Measurements from ENCODE around the gene BRAF.
"Not testable (repeated sequence)": the region's sequence is repeated elsewhere in the genome, so short reads cannot be mapped to it uniquely, and the experiment has no call there.

The BRAF gene

DNA sequence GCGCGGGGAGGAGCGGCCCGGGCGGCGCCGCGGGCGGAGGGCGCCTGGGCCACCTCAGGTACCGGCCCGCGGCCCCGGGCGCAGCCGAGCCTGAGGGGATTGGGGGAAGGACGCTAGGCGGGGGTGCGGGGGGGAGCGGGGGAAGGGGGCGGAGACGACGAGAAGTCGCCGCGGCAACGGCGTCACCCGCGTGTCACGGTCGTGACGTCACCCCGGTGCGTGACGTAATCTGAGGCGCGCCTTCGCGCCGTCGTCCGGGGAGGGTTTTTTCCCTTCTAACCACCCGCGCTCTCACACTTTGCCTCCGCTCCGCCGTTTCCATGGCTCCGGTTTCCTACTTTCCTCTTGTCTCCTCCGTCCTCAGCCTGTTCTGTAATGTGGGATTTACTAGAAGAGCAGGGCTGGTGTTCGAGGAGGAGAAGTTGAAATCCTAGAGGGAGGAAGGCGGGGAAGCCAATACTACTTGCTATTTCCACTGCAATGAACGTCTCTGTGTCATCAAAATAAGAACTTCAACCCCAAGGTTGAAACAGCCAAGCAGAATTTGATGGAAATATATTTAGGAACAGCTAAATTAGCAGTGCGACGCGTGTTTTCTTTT, at the start of gene BRAF:
BRAF (minus strand) TSS at position 109 of the 601 bp plus-strand sequence. CDS start 226 bp downstream, outside the sequence.
- TF ChIP-seq, protein P1, sequence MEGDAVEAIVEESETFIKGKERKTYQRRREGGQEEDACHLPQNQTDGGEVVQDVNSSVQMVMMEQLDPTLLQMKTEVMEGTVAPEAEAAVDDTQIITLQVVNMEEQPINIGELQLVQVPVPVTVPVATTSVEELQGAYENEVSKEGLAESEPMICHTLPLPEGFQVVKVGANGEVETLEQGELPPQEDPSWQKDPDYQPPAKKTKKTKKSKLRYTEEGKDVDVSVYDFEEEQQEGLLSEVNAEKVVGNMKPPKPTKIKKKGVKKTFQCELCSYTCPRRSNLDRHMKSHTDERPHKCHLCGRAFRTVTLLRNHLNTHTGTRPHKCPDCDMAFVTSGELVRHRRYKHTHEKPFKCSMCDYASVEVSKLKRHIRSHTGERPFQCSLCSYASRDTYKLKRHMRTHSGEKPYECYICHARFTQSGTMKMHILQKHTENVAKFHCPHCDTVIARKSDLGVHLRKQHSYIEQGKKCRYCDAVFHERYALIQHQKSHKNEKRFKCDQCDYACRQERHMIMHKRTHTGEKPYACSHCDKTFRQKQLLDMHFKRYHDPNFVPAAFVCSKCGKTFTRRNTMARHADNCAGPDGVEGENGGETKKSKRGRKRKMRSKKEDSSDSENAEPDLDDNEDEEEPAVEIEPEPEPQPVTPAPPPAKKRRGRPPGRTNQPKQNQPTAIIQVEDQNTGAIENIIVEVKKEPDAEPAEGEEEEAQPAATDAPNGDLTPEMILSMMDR (IDR thresholded peaks at IDR 0.05; ENCODE audit: borderline replicate concordance, insufficient read depth, low read depth, low read length), result no peak
- peak within 1 kb of the TSS; percentile 88 for H3K4me3 ChIP-seq (ENCODE audit: low read depth, low read length)

DNA sequence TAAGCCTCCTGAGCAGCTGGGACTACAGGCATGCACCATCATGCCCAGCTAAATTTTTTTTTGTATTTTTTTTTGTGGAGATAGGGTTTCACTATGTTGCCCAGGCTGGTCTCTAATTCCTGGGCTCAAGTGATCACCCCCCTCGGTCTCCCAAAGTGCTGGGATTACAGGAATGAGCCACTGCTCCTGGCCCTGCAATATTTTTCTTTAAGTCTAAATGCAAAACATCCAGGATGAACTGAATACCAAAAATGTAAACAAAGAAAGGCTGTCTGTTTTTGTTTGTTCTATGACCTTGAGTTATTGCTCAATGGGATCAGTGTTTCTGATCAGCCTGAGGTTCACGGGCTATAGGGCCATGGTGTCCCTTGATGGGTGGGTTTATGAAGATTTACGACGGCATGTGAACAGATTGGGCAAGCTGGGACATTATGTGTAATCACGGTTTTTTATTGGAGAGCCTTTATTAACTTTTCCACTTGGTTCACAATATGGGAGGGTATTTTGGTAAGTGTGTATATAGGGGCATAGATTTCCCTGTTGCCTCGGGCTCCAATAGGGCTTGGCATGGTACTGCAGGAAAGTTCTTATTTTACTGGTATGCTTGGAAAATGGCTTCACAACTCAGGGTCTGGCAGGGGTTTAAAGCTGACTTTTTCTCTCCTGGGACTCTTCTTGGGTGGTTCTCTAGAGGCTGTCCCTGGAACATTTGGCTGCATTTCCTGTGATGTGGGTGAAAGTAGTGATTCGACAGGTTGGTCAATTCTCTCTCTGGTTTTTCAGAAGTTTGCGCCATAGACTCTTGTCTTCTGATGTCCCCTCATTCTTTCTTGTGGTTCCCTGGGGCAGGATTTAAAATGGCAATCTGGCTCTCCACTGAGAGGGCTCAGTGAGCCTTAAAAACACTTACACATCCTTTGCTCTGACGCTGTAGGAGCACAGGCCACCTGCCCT, 48.4 kb upstream of the BRAF start:
- TF ChIP-seq, protein P1 (IDR thresholded peaks at IDR 0.05; ENCODE audit: borderline replicate concordance, insufficient read depth, low read depth, low read length), result no peak
- H3K4me3 ChIP-seq (ENCODE audit: low read depth, low read length), result no peak overlapping the region

DNA sequence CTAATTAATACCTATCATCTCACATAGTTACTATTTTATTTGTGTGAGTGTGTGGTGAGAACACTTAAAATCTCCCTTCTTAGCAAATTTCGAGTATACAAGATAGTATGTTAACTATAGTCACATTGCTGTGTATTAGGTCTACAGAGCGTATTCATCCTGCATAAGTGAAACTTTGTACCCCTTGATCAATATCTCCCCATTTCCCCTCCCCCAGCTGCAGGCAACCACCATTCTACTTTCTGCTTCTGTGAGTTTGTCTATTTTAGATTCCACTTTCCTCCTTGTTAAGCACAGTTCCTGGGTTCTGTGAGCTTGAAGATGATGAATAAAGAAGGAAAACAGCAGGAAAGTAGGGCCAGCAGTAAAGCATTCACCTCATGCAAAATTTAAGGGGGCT, 47.6 kb upstream of the BRAF start:
- TF ChIP-seq, protein P1 (IDR thresholded peaks at IDR 0.05; ENCODE audit: borderline replicate concordance, insufficient read depth, low read depth, low read length), result no peak

DNA sequence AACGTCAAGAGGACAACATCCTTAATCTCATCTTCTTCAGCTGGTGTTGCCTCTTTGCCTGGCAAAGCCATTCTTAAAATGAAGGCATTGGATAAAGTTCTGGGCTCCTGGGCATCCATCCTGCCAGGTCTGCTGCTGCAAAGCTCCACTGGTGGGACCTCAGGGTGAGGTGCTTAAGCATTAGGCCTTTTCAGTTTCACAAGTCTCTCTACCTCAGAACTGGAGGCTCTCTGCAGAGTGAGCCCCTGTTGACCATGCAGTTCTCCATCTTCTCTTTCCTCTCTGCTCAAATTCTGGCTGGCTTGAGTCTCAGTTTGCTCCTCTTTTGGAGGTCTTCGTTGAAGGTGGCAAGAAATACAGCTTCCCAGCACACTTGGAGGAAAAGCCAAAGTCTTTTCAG, 42.7 kb upstream of the BRAF start:
- H3K4me3 ChIP-seq (ENCODE audit: low read depth, low read length), result no peak overlapping the region
- TF ChIP-seq, protein P1 (IDR thresholded peaks at IDR 0.05; ENCODE audit: borderline replicate concordance, insufficient read depth, low read depth, low read length), result no peak

More for the DNA sequence above, 47.6 kb upstream of the BRAF start:
- H3K4me3 ChIP-seq (ENCODE audit: low read depth, low read length), result no peak overlapping the region

DNA sequence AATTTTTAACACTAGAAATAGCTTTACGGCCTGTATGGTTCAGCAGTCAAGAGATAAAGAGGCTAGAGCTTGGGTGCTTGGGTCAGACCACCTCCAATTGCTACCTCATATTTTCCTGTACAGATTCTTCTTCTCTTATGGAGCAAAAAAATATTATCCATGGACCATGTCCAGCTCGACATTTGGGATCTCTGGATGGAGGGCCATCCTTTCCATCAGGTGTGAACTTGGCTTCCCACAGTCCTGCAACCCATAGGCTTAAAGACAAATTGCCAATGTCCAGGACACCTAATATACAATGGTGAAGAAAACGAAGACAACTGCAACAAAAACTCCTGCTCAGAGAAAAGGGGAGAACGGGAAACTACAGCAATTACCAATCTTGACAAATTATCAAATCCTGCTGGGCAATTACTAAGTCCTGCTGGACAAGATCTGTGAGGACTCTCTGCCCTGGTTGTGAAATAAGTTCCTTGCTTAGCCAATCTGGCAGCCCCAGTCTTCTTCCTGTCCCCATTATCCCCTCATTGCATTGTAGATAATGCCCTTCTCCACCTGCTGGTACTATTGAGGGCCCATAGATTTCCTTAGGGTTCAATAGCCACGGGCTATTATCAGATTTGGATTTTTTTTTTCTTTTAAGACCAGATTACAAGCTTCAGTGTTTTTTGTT, 42.0 kb upstream of the BRAF start:
- TF ChIP-seq, protein P1 (IDR thresholded peaks at IDR 0.05; ENCODE audit: borderline replicate concordance, insufficient read depth, low read depth, low read length), result no peak
- no peak overlapping the region for H3K4me3 ChIP-seq (ENCODE audit: low read depth, low read length)

DNA sequence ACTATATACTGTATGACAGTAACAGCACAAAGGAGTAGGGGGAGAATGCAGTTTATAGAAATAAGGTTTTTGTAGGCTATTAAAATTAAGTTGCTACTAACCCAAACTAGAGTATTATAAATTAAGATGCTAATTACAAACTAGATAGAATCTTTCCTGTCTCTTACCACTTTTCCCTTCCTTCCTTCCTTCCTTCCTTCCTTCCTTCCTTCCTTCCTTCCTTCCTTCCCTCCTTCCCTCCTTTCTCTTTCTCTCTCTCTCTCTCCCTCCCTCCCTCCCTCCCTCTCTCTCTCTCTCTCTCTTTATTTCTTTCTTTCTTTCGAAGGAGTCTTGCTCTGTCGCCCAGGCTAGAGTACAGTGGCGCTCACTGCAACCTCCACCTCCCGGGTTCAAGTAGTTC, 36.4 kb upstream of the BRAF start:
- H3K4me3 ChIP-seq (ENCODE audit: low read depth, low read length), result no peak overlapping the region
- TF ChIP-seq, protein P1 (IDR thresholded peaks at IDR 0.05; ENCODE audit: borderline replicate concordance, insufficient read depth, low read depth, low read length), result no peak

DNA sequence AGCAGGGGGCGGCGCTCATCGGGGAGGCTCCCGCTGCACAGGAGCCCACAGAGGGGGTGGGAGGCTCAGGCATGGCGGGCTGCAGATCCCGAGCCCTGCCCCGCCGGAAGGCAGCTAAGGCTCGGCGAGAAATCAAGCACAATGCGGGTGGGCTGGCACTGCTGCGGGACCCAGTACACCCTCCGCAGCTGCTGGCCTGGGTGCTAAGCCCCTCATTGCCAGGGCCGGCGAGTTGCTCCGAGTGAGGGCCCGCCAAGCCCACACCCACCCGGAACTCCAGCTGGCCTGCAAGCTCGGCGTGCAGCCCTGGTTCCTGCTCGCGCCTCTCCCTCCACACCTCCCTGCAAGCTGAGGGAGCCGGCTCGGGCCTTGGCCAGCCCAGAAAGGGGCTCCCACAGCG, 32.3 kb upstream of the BRAF start:
- H3K4me3 ChIP-seq (ENCODE audit: low read depth, low read length), result not testable (repeated sequence)

Measured in GM12875 (cell line).